Skeletal muscle satellite cell (primary cell): ENCODE measurements around the gene SEPTIN8.

Source experiments
- H3K27me3 ChIP-seq: 2 replicates; pipeline ENCODE4 v1.7.0; 2013; ENCODE audit warnings: low read length; ENCODE audit not compliant: control insufficient read depth, insufficient read depth
- H3K36me3 ChIP-seq: 2 replicates; pipeline ENCODE4 v1.7.0; 2013; ENCODE audit warnings: mild to moderate bottlenecking, control low read depth, low read length; ENCODE audit not compliant: insufficient read depth
- H3K4me1 ChIP-seq: 2 replicates; pipeline ENCODE4 v1.7.0; 2013; ENCODE audit warnings: low read length; ENCODE audit not compliant: control insufficient read depth, insufficient read depth
- H3K4me2 ChIP-seq: 2 replicates; pipeline ENCODE4 v1.7.0; 2013; ENCODE audit warnings: mild to moderate bottlenecking, low read length
- H3K4me3 ChIP-seq: 2 replicates; pipeline ENCODE4 v1.7.0; 2013; ENCODE audit warnings: low read length
- H3K9ac ChIP-seq: 2 replicates; pipeline ENCODE4 v1.7.0; 2013; ENCODE audit warnings: mild to moderate bottlenecking, low read depth, low read length, moderate library complexity
- H3K9me3 ChIP-seq: replicated peaks from 2 replicates; pipeline ENCODE4 v1.7.0; 2013; ENCODE audit warnings: mild to moderate bottlenecking, control low read depth, low read length

Gene SEPTIN8

DNA sequence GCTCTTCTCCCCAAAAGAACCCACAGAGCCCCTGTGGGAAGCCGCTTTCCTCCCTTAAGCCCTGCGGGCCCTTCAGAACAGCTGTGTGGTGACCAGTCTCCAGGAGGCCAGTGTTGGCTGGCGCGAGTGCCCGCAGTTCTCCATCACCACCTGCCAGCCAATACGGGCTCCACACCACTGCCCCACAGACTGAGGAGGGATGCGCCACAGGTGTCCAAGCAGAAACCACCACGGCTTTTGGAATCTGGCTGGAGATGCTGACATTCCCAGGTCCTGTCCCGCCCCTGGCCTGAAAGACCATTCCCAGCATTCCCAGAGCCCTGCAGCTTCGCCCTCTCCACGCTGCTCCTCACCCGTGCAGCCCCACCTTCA is 17.0 kb downstream of the SEPTIN8 start:
- Histone ChIP-seq H3K9ac (no peak overlapping the region), H3K4me1 (no peaks in the 10 kb centered on the region), H3K27me3 (no peaks in the 10 kb centered on the region), H3K36me3 (peaks cover 55% of the 10 kb centered on the region), H3K4me2 (no peak overlapping the region), H3K4me3 (no peak overlapping the region), H3K9me3 (no peaks in the 10 kb centered on the region)

DNA sequence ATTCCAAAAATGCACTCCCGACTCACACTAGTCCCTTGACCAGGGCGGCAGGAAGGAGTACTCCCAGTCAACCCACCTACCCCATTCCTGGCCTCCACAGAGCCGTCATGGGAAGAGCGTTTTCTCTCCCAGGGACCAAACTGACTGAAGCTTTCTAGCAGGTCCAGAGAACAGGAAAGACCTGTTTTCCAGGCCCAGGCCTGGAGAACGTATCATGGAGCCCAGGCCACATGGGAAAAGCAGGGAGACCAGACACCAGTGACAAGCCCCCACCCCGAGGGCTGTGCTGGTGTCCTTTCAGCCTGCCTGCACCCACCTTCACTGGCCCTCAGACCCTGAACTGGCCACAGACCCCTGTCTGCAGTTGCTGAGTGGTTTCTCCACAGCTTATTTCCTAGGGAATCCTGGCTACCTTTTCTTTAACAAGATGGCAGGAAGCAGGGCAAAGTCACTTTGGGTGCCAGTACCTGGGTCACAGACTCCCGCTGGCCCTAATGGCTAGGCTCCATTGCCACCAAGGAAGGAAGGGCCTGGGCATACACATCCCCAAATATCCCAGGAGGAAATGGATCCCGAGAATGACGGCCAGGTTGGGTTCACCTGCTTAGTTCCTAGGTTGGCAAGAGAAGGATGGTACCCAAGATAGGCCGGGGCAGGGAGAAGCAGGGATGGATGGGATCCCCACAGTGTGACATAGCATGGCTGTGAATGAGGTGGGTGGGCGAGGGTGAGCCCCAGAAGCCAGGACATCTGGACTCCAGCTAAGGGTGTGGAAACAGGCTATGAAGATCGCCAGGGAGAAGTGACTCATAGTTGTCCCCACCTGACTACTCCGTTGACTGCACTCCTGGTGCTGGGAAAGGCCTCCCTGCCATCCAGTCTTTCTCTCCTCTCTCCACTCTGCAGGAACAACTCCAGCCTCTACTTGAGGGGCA is 17.7 kb downstream of the SEPTIN8 start:
- Histone ChIP-seq H3K4me3 (no peak overlapping the region), H3K9me3 (no peaks in the 10 kb centered on the region), H3K4me1 (no peaks in the 10 kb centered on the region), H3K4me2 (no peak overlapping the region), H3K36me3 (peaks cover 49% of the 10 kb centered on the region), H3K27me3 (no peaks in the 10 kb centered on the region), H3K9ac (no peak overlapping the region)

DNA sequence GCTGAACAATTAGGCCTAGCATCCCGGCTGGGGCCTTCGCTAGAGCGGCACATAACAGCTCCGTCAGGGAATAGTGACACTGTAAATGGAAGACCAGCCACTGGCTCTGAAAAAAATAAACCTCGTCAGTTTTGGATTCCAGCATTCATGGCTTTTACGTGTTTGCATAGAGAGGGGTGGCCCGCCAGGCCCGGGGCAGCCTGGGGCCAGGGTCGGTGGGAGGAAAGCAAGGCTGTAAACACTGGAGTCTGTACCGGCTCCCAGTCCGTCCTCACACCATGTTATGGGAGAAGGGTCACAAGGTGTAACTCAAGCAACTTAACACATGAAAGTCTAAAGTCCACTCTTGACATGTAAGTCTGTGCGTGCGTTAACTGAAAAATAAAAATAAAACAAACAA is 18.6 kb downstream of the SEPTIN8 start:
- Histone ChIP-seq H3K4me2 (no peak overlapping the region), H3K4me3 (no peak overlapping the region), H3K36me3 (peaks cover 46% of the 10 kb centered on the region), H3K27me3 (no peaks in the 10 kb centered on the region), H3K4me1 (no peaks in the 10 kb centered on the region), H3K9me3 (no peaks in the 10 kb centered on the region), H3K9ac (no peak overlapping the region)

DNA sequence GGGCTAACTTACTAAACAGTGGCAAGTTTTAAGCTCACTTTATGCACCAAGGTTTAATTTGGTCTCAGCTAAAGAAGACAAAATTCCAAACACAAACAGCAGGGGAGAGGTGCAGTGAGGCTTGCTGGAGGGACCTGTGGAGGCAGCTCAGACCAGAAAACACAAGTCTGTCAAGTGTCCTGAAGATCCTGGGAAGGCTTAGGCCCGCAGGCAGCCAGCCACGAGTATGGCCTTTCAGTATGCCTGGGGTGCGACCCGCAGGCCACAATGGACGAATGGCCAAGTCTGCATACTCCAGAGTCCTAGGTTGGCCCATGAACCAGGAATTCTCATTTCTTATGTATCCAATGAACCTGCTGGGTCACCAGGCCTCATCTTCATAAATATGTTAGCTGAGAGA is 20.5 kb downstream of the SEPTIN8 start:
- no peak overlapping the region for H3K9ac ChIP-seq
- peaks cover 30% of the 10 kb centered on the region for H3K36me3 ChIP-seq
- H3K9me3 ChIP-seq, result no peaks in the 10 kb centered on the region
- no peaks in the 10 kb centered on the region for H3K27me3 ChIP-seq
- H3K4me3 ChIP-seq, result no peak overlapping the region
- H3K4me2 ChIP-seq, result no peak overlapping the region
- peaks cover 4% of the 10 kb centered on the region for H3K4me1 ChIP-seq

DNA sequence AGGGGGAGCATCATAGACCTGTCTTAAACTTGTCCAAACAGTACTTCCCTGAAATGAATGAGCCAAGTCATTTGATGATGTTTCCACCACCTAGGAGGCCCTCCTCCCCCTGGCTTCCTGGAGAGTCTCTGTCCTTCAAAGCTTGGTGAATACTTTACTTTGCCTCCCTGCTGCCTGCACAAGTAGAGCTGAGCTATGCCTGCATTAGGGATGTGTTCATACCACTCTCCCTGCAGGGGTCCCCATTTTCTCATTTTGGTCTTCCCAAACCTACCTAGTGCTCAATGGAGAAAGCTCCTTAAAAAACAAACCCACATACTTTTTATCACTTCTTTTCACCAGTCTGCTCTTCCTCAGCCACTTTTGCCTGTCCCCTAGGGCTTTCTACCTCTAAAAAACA is 22.1 kb downstream of the SEPTIN8 start:
- Histone ChIP-seq H3K4me3 (no peak overlapping the region), H3K27me3 (no peaks in the 10 kb centered on the region), H3K9ac (no peak overlapping the region), H3K36me3 (peaks cover 15% of the 10 kb centered on the region), H3K4me1 (peaks cover 13% of the 10 kb centered on the region), H3K9me3 (no peaks in the 10 kb centered on the region), H3K4me2 (no peak overlapping the region)

DNA sequence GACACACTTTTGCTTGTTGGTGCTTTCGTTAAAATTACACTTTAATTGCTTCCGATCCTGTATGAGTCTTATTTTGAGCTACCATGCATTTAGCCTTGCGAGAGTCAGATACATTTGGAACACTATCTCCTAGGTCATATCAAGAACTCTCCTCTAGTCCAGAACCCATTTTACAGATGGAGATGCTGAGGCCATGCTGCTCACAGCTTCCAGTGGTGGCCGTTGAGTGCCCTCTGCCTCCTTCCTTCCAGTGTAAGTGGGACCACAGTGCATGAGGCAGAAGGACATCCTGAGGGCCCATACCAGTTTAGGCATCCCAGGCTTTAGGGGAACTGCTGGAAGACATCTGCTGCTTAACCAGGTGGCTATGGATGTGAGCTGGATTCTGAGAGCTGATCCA is 22.9 kb downstream of the SEPTIN8 start:
- peaks cover 6% of the 10 kb centered on the region for H3K27me3 ChIP-seq
- peaks cover 13% of the 10 kb centered on the region for H3K36me3 ChIP-seq
- H3K9me3 ChIP-seq, result no peaks in the 10 kb centered on the region
- H3K4me1 ChIP-seq, result peaks cover 13% of the 10 kb centered on the region
- H3K4me3 ChIP-seq, result no peak overlapping the region
- H3K9ac ChIP-seq, result no peak overlapping the region
- H3K4me2 ChIP-seq, result no peak overlapping the region

DNA sequence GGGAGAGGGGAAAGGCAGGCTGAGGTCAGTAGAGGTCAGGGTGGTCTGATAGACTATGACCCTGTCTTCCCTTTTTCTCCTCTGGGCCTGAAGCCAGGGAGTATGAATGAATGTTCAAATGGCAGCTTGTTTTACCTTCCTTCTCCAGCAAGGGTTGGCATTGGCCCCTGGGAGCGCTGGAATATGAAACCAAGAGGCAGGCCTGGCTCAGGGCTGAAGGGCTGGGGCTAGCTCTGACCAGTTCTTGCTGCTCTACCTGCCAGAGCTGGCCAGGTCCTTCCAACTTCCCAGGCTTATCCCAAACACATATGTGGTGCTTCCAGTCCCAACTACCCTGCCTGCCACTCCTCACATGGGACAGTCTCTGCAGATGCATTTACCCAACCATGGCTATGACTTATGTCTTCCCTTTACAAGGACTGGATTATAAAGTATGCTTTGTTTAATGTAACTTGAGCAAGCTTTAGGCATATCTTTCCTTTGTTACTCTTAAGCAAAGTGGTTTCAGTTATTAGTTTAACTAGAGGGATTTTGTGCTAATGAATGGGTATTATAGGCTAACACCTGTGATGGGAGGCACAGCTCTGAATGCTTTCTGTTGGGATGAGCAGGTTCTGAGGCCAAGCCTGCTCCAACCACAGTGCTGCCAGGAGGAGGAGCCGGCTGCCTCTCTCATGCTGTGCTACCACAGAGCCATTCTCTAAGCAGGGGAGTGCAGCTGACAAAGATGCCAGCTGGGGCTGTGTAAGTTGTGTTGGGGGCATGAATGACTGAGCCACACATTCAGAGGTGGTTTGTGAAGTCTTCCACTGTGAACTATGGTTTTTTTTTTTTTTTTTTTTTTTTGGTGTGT is 23.7 kb downstream of the SEPTIN8 start:
- peaks cover 11% of the 10 kb centered on the region for H3K27me3 ChIP-seq
- peaks cover 5% of the 10 kb centered on the region for H3K36me3 ChIP-seq
- peaks cover 13% of the 10 kb centered on the region for H3K4me1 ChIP-seq
- no peak overlapping the region for H3K9ac ChIP-seq
- H3K4me2 ChIP-seq, result no peak overlapping the region
- no peaks in the 10 kb centered on the region for H3K9me3 ChIP-seq
- H3K4me3 ChIP-seq, result no peak overlapping the region

DNA sequence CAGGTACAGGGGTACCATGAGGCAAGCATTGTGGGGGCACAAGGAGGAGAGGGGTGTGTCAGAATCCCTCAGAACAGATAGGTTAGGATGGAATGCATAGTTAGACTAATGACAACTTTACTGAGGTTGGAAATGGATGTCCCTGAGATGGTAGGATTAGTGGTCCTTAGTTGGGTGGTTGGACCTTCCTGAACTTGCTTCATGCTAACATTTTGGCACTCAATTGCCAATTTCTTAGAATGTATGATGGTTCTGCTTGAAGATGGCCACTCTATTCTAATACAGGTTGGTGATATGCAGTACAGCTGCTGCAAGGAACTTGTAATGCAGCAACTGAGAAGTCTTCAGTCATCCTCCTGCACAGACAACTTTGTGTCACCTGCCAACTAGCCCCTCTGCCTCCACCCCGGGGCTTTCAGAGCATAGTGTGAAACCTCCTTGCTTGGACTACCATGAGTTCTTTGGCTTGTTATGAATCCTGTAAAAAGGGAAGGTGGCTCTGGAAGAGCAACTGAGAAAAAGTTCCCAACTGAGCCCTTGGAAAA is 24.4 kb downstream of the SEPTIN8 start:
- Histone ChIP-seq H3K4me2 (no peak overlapping the region), H3K4me3 (no peak overlapping the region), H3K9me3 (no peaks in the 10 kb centered on the region)

DNA sequence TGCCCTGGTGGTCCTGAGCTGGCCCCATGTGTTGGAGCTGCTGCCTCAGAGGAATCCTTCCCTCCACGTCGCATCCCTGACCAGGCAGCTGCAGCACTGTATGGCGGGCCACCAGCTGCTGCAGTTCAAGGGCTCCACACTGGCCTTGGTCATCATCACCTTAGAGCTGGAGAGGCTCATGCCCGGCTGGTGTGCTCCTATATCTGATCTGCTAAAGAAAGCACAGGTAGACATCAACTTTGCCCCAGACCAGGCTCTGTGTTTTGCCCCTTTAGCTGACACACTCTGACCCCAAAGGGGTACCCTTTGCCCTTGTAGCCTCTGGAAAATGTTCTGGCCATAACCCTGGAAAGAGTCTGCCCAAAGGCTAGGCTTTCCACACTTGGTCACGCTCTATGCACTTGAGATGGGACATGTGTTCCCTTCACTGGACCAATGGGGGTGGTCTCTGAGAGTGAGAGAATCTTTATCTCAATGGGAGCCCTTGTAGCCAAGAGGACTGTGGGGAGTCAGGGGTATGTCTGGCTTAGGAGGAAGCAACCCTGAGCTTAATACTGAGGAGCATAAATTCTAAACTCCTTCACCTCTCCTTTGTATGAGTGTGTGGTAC is 25.0 kb downstream of the SEPTIN8 start:
- Histone ChIP-seq H3K4me1 (peaks cover 13% of the 10 kb centered on the region), H3K36me3 (no peaks in the 10 kb centered on the region), H3K4me2 (peak overlapping the region; percentile 26), H3K4me3 (no peak overlapping the region), H3K9me3 (no peaks in the 10 kb centered on the region), H3K9ac (no peak overlapping the region), H3K27me3 (peaks cover 24% of the 10 kb centered on the region)

More for the DNA sequence above, 24.4 kb downstream of the SEPTIN8 start:
- Histone ChIP-seq H3K27me3 (peaks cover 18% of the 10 kb centered on the region), H3K9ac (no peak overlapping the region), H3K36me3 (no peaks in the 10 kb centered on the region), H3K4me1 (peaks cover 13% of the 10 kb centered on the region)

DNA sequence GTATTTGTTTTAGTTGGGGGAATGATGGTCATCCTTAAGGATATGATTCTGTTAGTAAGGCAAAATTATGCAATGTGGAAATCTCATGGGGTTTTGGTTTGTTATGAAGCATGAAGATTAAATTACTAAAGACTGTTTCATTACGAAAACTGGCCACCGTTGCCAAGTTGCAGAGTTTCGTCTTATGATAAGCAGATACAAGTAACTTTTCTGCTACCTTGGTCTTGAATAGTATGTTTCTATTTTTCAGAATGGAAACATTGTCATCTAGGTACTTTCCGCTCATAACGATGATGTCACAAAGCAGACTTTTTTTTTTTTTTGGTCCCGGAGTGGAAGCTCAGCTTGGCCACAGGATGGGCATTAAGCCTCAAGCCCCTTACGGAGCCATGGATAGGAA is 25.6 kb downstream of the SEPTIN8 start:
- Histone ChIP-seq H3K9me3 (no peaks in the 10 kb centered on the region), H3K4me1 (peaks cover 13% of the 10 kb centered on the region), H3K4me2 (peak overlapping the region; percentile 26), H3K36me3 (no peaks in the 10 kb centered on the region), H3K9ac (no peak overlapping the region), H3K4me3 (no peak overlapping the region), H3K27me3 (peaks cover 29% of the 10 kb centered on the region)
